ENCODE results near the gene RPS13.

DNA sequence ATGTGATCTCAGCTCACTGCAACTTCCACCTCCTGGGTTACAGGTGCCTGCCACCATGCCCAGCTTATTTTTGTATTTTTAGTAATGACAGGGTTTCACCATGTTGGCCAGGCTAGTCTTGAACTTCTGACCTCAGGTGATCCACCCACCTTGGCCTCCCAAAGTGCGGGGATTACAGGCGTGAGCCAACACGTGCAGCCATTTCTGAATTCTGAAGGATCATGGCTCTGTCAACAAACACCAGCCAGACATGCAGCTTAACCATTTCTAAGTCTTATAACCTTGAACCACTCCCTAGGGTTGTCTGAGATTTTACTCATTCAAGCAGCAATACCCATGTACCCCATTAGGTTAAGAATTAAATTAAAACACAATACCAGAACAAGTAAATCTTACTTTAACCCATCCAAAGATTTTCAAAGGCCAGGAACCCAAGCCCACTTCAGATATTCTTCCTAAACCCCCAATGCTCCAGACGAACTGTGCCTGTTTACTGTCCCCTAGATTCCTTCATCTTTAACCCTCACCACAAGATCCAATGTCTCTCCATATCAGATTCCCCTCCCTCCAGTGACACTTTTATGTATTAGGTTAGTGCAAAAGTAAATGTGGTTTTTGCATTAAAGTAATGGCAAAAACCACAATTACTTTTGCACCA is 4.0 kb downstream of the RPS13 start:
- TF ChIP-seq, protein P1, sequence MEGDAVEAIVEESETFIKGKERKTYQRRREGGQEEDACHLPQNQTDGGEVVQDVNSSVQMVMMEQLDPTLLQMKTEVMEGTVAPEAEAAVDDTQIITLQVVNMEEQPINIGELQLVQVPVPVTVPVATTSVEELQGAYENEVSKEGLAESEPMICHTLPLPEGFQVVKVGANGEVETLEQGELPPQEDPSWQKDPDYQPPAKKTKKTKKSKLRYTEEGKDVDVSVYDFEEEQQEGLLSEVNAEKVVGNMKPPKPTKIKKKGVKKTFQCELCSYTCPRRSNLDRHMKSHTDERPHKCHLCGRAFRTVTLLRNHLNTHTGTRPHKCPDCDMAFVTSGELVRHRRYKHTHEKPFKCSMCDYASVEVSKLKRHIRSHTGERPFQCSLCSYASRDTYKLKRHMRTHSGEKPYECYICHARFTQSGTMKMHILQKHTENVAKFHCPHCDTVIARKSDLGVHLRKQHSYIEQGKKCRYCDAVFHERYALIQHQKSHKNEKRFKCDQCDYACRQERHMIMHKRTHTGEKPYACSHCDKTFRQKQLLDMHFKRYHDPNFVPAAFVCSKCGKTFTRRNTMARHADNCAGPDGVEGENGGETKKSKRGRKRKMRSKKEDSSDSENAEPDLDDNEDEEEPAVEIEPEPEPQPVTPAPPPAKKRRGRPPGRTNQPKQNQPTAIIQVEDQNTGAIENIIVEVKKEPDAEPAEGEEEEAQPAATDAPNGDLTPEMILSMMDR (conservative IDR thresholded peaks at IDR 0.05; ENCODE audit: low read length): no peak
- no peak for TF ChIP-seq EZH2phosphoT487 (IDR thresholded peaks at IDR 0.05; ENCODE audit: borderline replicate concordance, low read depth, low read length)
